ENCODE results near the gene MYBBP1A.

The MYBBP1A gene

GRCh38 chr17:4515501-4515900 is 39.7 kb downstream of the MYBBP1A start:
- no peak for DNase-seq

GRCh38 chr17:4514779-4515178 is 40.4 kb downstream of the MYBBP1A start:
- no peak for DNase-seq

GRCh38 chr17:4514206-4514605 is 41.0 kb downstream of the MYBBP1A start:
- no peak for DNase-seq

- DNase-seq = no peak
These were observed 41.8 kb downstream of the MYBBP1A start for GRCh38 chr17:4513113-4514032.

- DNase-seq = no peak
These were observed 42.8 kb downstream of the MYBBP1A start for GRCh38 chr17:4512156-4513112.

- no peak for DNase-seq
These were observed 43.8 kb downstream of the MYBBP1A start for GRCh38 chr17:4511199-4511932.

GRCh38 chr17:4510618-4510941 is 44.6 kb downstream of the MYBBP1A start:
- no peak for DNase-seq

GRCh38 chr17:4509923-4510617 is 45.1 kb downstream of the MYBBP1A start:
- DNase-seq = no peak

- no peak for DNase-seq
These were observed 45.8 kb downstream of the MYBBP1A start for GRCh38 chr17:4509401-4509800.

- no peak for DNase-seq
These were observed 47.0 kb downstream of the MYBBP1A start for GRCh38 chr17:4508207-4508606.

- DNase-seq = no peak
These were observed 47.6 kb downstream of the MYBBP1A start for GRCh38 chr17:4507361-4508111.

GRCh38 chr17:4506892-4507291 is 48.3 kb downstream of the MYBBP1A start:
- no peak for DNase-seq

GRCh38 chr17:4506175-4506813 is 48.9 kb downstream of the MYBBP1A start:
- DNase-seq = no peak

GRCh38 chr17:4505187-4505586 is 50.0 kb downstream of the MYBBP1A start:
- no peak for DNase-seq

- no peak for DNase-seq
These were observed 51.0 kb downstream of the MYBBP1A start for GRCh38 chr17:4504188-4504587.

- no peak for DNase-seq
These were observed 51.7 kb downstream of the MYBBP1A start for GRCh38 chr17:4503283-4504025.

- DNase-seq = no peak
These were observed 52.6 kb downstream of the MYBBP1A start for GRCh38 chr17:4502466-4503154.

GRCh38 chr17:4501295-4501949 is 53.8 kb downstream of the MYBBP1A start:
- DNase-seq = no peak

GRCh38 chr17:4500191-4500571 is 55.0 kb downstream of the MYBBP1A start:
- no peak for DNase-seq
